ENCODE measurements around the gene POLE3.

The POLE3 gene

DNA sequence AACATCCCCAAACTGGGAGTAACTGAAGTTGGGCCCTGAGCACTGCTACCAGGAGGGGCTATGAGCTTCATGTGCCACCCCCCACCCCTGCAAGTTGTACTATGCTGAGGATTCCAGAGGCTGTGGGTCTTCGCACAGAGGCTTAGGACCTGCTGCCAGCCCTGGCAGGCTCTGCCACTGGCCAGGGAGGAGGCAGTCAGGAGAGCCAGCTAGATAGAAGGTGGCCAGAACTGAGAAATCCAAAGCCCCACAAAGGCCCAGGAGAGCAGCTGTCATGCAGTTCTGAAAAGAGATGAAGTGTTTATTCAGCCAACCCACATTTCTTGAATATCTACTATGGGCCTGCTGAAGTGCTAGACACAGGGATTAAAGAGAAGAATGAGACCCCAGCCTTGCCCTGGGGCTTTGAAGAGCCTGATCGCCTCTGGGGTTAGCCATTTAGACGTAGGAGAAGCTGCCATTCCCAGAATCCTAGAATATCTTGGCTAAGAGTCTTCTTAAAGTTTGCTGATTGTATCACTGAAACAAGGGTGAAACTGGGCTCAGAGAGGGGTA is 10.8 kb downstream of the POLE3 start:
- no peak for TF ChIP-seq POLR2AphosphoS5 (IDR thresholded peaks at IDR 0.05; ENCODE audit: low read depth, low read length)
- TF ChIP-seq TAF1 (IDR thresholded peaks at IDR 0.05; ENCODE audit: borderline replicate concordance, low read depth, low read length): no peak
- no peak for TF ChIP-seq POLR2A (IDR thresholded peaks at IDR 0.05; ENCODE audit: low read depth, low read length)
- FAIRE-seq (no peak), DNase-seq (ENCODE audit: insufficient read length) (no peak)

DNA sequence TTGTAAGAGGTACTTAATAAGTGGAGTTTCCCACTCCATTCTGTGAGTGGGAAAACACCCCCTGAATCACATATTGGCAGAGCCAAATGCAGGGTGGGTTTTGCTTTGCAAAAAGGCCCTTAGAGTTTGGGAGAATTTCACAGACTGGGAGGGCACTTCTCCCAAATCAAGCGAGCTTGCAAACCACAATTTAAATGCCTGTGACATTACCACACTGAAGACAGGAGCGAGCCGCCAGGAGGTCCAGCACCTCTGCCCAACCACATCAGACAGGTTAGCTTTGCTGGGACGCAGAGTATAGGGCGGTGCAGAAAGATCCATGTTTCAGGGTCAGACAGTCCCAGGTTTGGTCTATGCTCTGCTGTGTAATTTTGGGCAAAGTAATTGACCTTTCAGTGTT is 11.7 kb downstream of the POLE3 start:
- no peak for DNase-seq (ENCODE audit: insufficient read length)
- TF ChIP-seq POLR2A (IDR thresholded peaks at IDR 0.05; ENCODE audit: low read depth, low read length) (no peak), POLR2AphosphoS5 (IDR thresholded peaks at IDR 0.05; ENCODE audit: low read depth, low read length) (no peak), TAF1 (IDR thresholded peaks at IDR 0.05; ENCODE audit: borderline replicate concordance, low read depth, low read length) (no peak)
- FAIRE-seq: no peak

- no peak for DNase-seq (ENCODE audit: insufficient read length)
- no peak for FAIRE-seq
- TF ChIP-seq TAF1 (IDR thresholded peaks at IDR 0.05; ENCODE audit: borderline replicate concordance, low read depth, low read length) (no peak), POLR2A (IDR thresholded peaks at IDR 0.05; ENCODE audit: low read depth, low read length) (no peak), POLR2AphosphoS5 (IDR thresholded peaks at IDR 0.05; ENCODE audit: low read depth, low read length) (no peak)
Observed at GRCh38 chr9:113397203-113397631, 13.3 kb downstream of the POLE3 start.

- no peak for DNase-seq (ENCODE audit: insufficient read length)
- FAIRE-seq: no peak
- no peak for TF ChIP-seq POLR2A (IDR thresholded peaks at IDR 0.05; ENCODE audit: low read depth, low read length)
Observed at GRCh38 chr9:113395000-113395861, 15.2 kb downstream of the POLE3 start.

DNA sequence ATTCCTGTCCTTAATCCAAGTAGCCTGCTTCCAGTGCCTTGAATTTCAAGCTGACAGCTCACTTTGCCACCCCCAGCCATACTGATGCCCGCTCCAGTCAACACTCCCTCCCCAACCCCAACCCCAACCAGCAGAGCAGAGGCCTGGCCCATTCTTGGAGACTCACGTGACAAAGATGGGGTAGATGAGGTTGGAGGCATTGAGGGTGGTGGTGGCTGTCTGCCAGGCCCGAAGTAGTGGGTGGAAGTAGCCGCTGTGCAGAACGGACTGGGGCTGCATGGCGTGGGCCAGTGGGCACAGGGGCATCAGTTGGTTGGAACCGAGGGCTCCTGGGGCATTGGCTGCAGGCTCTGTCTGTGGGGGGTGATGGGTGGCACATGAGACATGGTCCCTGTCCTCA is 17.2 kb downstream of the POLE3 start:
- FAIRE-seq: no peak
- DNase-seq (ENCODE audit: insufficient read length): no peak
- no peak for TF ChIP-seq POLR2A (IDR thresholded peaks at IDR 0.05; ENCODE audit: low read depth, low read length)
- no peak for TF ChIP-seq POLR2AphosphoS5 (IDR thresholded peaks at IDR 0.05; ENCODE audit: low read depth, low read length)
- no peak for TF ChIP-seq TAF1 (IDR thresholded peaks at IDR 0.05; ENCODE audit: borderline replicate concordance, low read depth, low read length)

DNA sequence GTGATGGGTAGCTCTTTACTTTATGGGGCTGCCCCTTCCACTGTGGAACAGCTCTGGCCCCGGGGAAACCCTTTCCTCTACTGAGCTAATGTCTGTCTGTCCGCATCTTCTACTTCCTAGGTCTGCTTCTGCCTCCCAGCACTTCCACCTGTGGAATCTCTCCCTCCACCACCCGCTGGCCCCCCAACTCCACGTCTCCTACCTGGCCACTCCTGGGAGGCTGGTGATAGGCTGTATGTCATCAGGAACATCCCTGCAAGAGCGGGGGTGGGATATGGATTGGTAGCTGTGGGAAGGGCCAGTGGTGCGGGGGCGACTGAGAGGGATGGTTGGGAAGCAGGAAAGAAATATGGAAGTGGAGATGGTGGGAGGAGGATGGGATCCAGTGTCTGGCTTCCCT is 18.6 kb downstream of the POLE3 start:
- TF ChIP-seq POLR2AphosphoS5 (IDR thresholded peaks at IDR 0.05; ENCODE audit: low read depth, low read length) (no peak), POLR2A (IDR thresholded peaks at IDR 0.05; ENCODE audit: low read depth, low read length) (no peak), TAF1 (IDR thresholded peaks at IDR 0.05; ENCODE audit: borderline replicate concordance, low read depth, low read length) (no peak)

DNA sequence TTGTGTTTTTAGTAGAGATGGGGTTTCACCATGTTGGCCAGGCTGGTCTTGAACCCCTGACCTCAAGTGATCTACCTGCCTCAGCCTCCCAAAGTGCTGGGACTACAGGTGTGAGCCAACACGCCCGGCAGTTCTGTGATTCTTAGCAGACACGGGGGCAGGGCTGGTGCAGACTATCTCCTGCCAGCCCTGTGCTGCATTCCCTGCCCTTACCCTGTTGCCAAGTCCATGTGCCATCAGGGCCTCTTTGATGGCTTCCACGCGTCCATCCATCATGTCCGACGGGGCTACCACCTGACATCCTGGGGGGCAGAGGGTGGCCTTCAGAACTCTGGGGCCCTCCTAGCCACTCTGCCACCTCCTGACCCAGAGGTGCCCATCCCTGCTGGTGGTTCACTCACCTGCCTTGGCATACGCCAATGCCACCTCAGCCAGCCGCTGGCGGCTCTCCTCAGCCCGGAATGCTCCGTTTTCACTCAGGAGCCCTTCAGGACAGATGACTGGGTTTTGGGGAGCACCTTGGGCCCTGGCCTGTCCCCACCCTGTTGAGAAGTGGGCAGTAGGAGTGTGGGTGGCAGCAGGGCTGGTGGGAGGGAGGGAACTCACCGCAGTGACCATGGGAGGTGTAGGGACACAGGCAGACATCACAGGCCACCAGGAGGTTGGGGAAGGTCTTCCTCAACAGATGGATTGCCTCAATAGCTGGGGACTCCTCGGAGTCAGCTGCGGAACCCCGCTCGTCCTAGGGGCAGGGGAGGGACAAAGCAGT is 20.1 kb downstream of the POLE3 start:
- TF ChIP-seq POLR2AphosphoS5 (IDR thresholded peaks at IDR 0.05; ENCODE audit: low read depth, low read length): no peak
- no peak for DNase-seq (ENCODE audit: insufficient read length)
- FAIRE-seq: no peak

More for the DNA sequence above, 18.6 kb downstream of the POLE3 start:
- FAIRE-seq: no peak
- no peak for DNase-seq (ENCODE audit: insufficient read length)

GRCh38 chr9:113389451-113389850 is 21.0 kb downstream of the POLE3 start:
- no peak for FAIRE-seq
- no peak for DNase-seq (ENCODE audit: insufficient read length)
- TF ChIP-seq TAF1 (IDR thresholded peaks at IDR 0.05; ENCODE audit: borderline replicate concordance, low read depth, low read length) (no peak), POLR2A (IDR thresholded peaks at IDR 0.05; ENCODE audit: low read depth, low read length) (no peak), POLR2AphosphoS5 (IDR thresholded peaks at IDR 0.05; ENCODE audit: low read depth, low read length) (no peak)

GRCh38 chr9:113388833-113389232 is 21.6 kb downstream of the POLE3 start:
- TF ChIP-seq POLR2AphosphoS5 (IDR thresholded peaks at IDR 0.05; ENCODE audit: low read depth, low read length) (no peak), TAF1 (IDR thresholded peaks at IDR 0.05; ENCODE audit: borderline replicate concordance, low read depth, low read length) (no peak), POLR2A (IDR thresholded peaks at IDR 0.05; ENCODE audit: low read depth, low read length) (no peak)
- FAIRE-seq (no peak), DNase-seq (ENCODE audit: insufficient read length) (no peak)

GRCh38 chr9:113387560-113388230 is 22.8 kb downstream of the POLE3 start:
- no peak for TF ChIP-seq POLR2AphosphoS5 (IDR thresholded peaks at IDR 0.05; ENCODE audit: low read depth, low read length)
- TF ChIP-seq TAF1 (IDR thresholded peaks at IDR 0.05; ENCODE audit: borderline replicate concordance, low read depth, low read length): no peak
- TF ChIP-seq POLR2A (IDR thresholded peaks at IDR 0.05; ENCODE audit: low read depth, low read length): no peak
- FAIRE-seq: no peak
- no peak for DNase-seq (ENCODE audit: insufficient read length)

DNA sequence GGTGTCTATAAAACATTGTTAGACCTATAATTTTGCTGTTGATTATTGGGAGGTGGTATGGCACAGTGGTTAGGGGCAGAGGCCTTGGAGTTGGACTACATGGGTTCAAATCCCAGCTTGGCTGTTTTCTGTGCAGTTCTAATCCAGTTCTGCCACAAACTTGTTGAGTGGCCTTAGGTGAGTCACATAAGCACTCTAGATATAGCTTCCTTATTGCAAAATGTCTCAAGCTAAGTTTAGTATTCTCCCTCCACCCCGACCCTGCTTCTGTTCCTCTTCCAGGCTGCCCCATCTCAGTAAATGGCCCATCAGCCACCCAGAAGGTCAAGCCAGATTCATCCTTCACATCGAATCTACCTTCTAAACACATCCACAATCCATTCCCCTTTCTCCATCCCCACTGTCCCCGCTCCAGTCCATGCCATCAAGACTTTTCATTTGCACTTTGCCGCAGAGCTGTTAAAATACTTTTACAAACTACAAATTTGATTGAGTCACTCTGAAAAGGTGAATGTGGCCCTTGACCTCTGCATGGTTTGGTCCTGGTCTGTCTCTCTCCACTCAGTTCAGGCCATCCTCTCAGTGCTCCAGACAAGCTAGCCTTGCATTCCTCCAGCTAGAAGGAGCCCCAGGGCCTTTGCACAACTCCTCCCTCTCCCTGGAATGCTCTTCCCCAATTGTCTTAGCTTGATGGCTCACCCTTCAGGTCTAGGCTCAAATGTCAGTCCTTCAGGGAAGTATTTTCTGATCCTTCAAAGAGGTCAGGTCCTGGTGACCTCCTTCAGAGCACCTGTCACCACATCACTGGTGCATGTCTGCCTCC is 23.7 kb downstream of the POLE3 start:
- no peak for TF ChIP-seq POLR2A (IDR thresholded peaks at IDR 0.05; ENCODE audit: low read depth, low read length)
- no peak for TF ChIP-seq POLR2AphosphoS5 (IDR thresholded peaks at IDR 0.05; ENCODE audit: low read depth, low read length)
- no peak for TF ChIP-seq TAF1 (IDR thresholded peaks at IDR 0.05; ENCODE audit: borderline replicate concordance, low read depth, low read length)
- FAIRE-seq: no peak
- no peak for DNase-seq (ENCODE audit: insufficient read length)

Measured in GM12892 (cell line).